OCI-LY3 (cell line): ENCODE measurements around the gene PADI3.

ENCODE experiments used
- H2AFZ ChIP-seq: fragments of 200-600, 300-600 bp; shearing (Covaris generic); 2 replicates; pipeline ENCODE4 v1.6.0; 2014; ENCODE audit warnings: antibody characterized with exemption, low read depth, low read length
- H3K27ac ChIP-seq: fragments of 200-600, 300-600 bp; sonication (generic); 2 replicates; pipeline ENCODE4 v1.5.1; 2014; ENCODE audit warnings: mild to moderate bottlenecking, low read length, moderate library complexity, mixed read lengths
- H3K27me3 ChIP-seq: fragments of 200-600, 300-600 bp; sonication (generic); 2 replicates; pipeline ENCODE4 v1.6.1; 2014; ENCODE audit warnings: low read depth, low read length, mixed read lengths
- H3K36me3 ChIP-seq: fragments of 200-600, 300-600 bp; sonication (generic); replicated peaks from 2 replicates; pipeline ENCODE3; 2014; ENCODE audit warnings: low read depth, low read length, mixed read lengths
- H3K4me1 ChIP-seq: fragments of 300-600, 200-600 bp; sonication (generic); 2 replicates; pipeline ENCODE4 v1.6.1; 2014; ENCODE audit warnings: low read length, mixed read lengths
- H3K4me2 ChIP-seq: fragments of 200-600, 300-600 bp; sonication (generic); 2 replicates; pipeline ENCODE4 v1.6.1; 2014; ENCODE audit warnings: low read length, mixed read lengths
- H3K4me3 ChIP-seq: fragments of 300-600, 200-600 bp; sonication (generic); 2 replicates; pipeline ENCODE4 v1.5.1; 2014; ENCODE audit warnings: antibody characterized with exemption, mild to moderate bottlenecking, low read length, moderate library complexity
- H3K79me2 ChIP-seq: fragments of 300-600, 200-600 bp; shearing (Covaris generic); 2 replicates; pipeline ENCODE4 v1.6.1; 2014; ENCODE audit warnings: mild to moderate bottlenecking, low read length, mixed read lengths
- H3K9ac ChIP-seq: fragments of 300-600, 200-600 bp; shearing (Covaris generic); 2 replicates; pipeline ENCODE4 v1.6.0; 2014; ENCODE audit warnings: mild to moderate bottlenecking, low read length, moderate library complexity
- H3K9me3 ChIP-seq: fragments of 200-600, 300-600 bp; shearing (Covaris generic); 2 replicates; pipeline ENCODE4 v1.6.1; 2014; ENCODE audit warnings: low read length, mixed read lengths; ENCODE audit not compliant: insufficient read depth
- H4K20me1 ChIP-seq: fragments of 200-600, 300-600 bp; sonication (generic); 2 replicates; pipeline ENCODE4 v1.6.1; 2016; ENCODE audit warnings: low read length, mixed read lengths; ENCODE audit not compliant: insufficient read depth
- EZH2phosphoT487 ChIP-seq: fragments of 200-600 bp; shearing (Covaris generic); IDR thresholded peaks from 2 replicates; pipeline ENCODE4 v1.6.1; 2018; ENCODE audit warnings: antibody characterized with exemption, mixed run types, low read depth
- TF ChIP-seq, protein P1 (sequence below): fragments of 200-600, 300-600 bp; sonication (generic); IDR thresholded peaks from 2 replicates; pipeline ENCODE4 v1.5.1; 2014; ENCODE audit warnings: antibody characterized with exemption, low read length, low read depth

Gene PADI3

GRCh38 chr1:17215545-17215890, 33.4 kb upstream of the PADI3 start:
- Histone ChIP-seq H3K27me3 (no peaks in the 10 kb centered on the region; the same call in 1 of the 2 replicates), H3K9ac (no peak overlapping the region), H3K4me1 (no peaks in the 10 kb centered on the region), H3K4me2 (no peak overlapping the region), H3K36me3 (no peaks in the 10 kb centered on the region), H4K20me1 (no peaks in the 10 kb centered on the region), H2AFZ (no peak overlapping the region), H3K27ac (no peak overlapping the region), H3K4me3 (no peak overlapping the region), H3K79me2 (no peaks in the 10 kb centered on the region), H3K9me3 (no peaks in the 10 kb centered on the region)
- TF ChIP-seq EZH2phosphoT487, result no peak

DNA sequence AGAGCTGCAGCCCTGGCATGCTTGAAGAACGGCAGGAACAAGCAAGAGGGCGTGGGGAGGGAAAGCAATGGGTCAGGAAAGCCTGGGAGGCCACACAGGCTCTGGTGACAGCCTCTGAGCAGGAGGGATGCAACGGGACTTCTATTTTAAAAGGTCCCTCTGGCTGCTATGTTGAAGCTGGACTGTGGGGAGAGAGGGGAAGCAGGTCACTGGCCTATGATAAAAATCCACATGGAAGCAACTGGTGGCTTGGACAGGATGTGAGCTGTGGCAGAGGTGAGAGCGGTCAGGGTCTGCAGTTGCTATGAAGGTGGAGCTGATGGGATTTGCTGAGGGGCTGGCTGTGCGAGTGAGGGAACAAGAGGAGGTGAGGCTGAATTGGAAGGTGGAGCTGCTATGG, 32.8 kb upstream of the PADI3 start:
- Histone ChIP-seq H3K27me3 (peaks cover 5% of the 10 kb centered on the region), H3K4me3 (no peak overlapping the region), H3K9me3 (no peaks in the 10 kb centered on the region), H3K4me1 (no peaks in the 10 kb centered on the region), H3K9ac (no peak overlapping the region), H2AFZ (no peak overlapping the region), H3K79me2 (no peaks in the 10 kb centered on the region), H3K27ac (no peak overlapping the region), H3K4me2 (no peak overlapping the region), H4K20me1 (no peaks in the 10 kb centered on the region), H3K36me3 (no peaks in the 10 kb centered on the region)
- no peak for TF ChIP-seq EZH2phosphoT487
- TF ChIP-seq, protein P1, sequence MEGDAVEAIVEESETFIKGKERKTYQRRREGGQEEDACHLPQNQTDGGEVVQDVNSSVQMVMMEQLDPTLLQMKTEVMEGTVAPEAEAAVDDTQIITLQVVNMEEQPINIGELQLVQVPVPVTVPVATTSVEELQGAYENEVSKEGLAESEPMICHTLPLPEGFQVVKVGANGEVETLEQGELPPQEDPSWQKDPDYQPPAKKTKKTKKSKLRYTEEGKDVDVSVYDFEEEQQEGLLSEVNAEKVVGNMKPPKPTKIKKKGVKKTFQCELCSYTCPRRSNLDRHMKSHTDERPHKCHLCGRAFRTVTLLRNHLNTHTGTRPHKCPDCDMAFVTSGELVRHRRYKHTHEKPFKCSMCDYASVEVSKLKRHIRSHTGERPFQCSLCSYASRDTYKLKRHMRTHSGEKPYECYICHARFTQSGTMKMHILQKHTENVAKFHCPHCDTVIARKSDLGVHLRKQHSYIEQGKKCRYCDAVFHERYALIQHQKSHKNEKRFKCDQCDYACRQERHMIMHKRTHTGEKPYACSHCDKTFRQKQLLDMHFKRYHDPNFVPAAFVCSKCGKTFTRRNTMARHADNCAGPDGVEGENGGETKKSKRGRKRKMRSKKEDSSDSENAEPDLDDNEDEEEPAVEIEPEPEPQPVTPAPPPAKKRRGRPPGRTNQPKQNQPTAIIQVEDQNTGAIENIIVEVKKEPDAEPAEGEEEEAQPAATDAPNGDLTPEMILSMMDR, result no peak

DNA sequence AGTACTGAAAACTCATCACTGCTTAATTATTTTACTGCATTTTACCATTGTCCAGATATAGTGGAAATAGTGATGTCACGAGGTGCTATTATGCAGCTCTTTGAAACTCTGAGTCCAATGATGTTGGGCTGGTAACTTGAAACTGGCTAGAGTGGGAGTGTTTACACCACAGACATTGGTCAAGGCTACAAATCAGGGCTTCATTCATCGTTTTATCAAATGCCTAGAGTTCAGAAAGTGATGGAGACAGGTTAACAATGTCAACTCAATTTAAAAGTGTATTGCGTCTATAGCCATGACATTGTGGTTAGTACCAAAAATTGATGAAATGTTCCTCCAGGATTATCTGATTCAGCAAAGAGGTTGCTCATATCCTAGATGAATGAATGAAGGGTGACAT, 31.3 kb upstream of the PADI3 start:
- Histone ChIP-seq H3K4me2 (no peak overlapping the region), H3K36me3 (no peaks in the 10 kb centered on the region), H4K20me1 (no peaks in the 10 kb centered on the region), H3K27me3 (peaks cover 7% of the 10 kb centered on the region), H3K9ac (no peak overlapping the region), H3K4me3 (no peak overlapping the region), H3K79me2 (no peaks in the 10 kb centered on the region), H3K27ac (no peak overlapping the region), H3K9me3 (no peaks in the 10 kb centered on the region), H2AFZ (no peak overlapping the region), H3K4me1 (no peaks in the 10 kb centered on the region)
- no peak for TF ChIP-seq EZH2phosphoT487
- TF ChIP-seq, protein P1, result no peak

DNA sequence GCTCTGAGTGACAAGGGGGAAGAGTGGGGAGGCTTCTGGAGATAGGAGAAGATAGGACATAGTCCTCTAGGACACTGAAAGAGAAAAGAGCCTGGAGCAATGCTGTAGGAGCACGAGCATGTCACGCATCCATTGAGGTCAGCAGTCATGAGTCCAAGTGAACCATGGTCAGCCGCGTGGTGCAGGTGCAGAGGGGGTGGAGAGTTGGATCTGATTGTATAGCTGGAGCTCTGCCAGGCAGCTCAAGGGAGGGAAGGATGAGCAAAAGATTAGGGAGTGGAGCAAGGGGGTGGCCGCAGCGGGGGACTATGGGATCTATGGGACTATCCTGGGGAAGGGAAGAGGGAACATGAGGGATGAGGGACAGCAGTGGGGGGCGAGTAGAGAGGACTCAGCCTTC, 30.0 kb upstream of the PADI3 start:
- H3K27ac ChIP-seq, result no peak overlapping the region
- no peak overlapping the region for H3K9ac ChIP-seq
- H3K4me1 ChIP-seq, result no peaks in the 10 kb centered on the region
- H3K27me3 ChIP-seq, result peaks cover 7% of the 10 kb centered on the region
- H3K4me3 ChIP-seq, result no peak overlapping the region
- no peak overlapping the region for H2AFZ ChIP-seq
- H3K79me2 ChIP-seq, result no peaks in the 10 kb centered on the region
- H4K20me1 ChIP-seq, result no peaks in the 10 kb centered on the region
- H3K4me2 ChIP-seq, result no peak overlapping the region
- TF ChIP-seq EZH2phosphoT487, result no peak
- TF ChIP-seq, protein P1, result no peak
- H3K36me3 ChIP-seq, result no peaks in the 10 kb centered on the region
- H3K9me3 ChIP-seq, result no peaks in the 10 kb centered on the region

- H3K79me2 ChIP-seq, result no peaks in the 10 kb centered on the region
- TF ChIP-seq EZH2phosphoT487, result no peak
- TF ChIP-seq, protein P1, result no peak
- H2AFZ ChIP-seq, result no peak overlapping the region
- no peaks in the 10 kb centered on the region for H3K4me1 ChIP-seq
- no peaks in the 10 kb centered on the region for H3K9me3 ChIP-seq
- no peak overlapping the region for H3K27ac ChIP-seq
- H3K27me3 ChIP-seq, result peaks cover 7% of the 10 kb centered on the region
- H4K20me1 ChIP-seq, result no peaks in the 10 kb centered on the region
- H3K4me3 ChIP-seq, result no peak overlapping the region
- H3K9ac ChIP-seq, result no peak overlapping the region
- H3K36me3 ChIP-seq, result no peaks in the 10 kb centered on the region
- no peak overlapping the region for H3K4me2 ChIP-seq
Measured at GRCh38 chr1:17220287-17220686, 28.6 kb upstream of the PADI3 start.
